HG03469 (cell line): ENCODE results near the gene TMED7.
A peak's percentile ranks its signal among the peaks of the same experiment; 100 is the strongest.

Experiments
- ATAC-seq: cut with Tn5 transposase; IDR thresholded peaks from one replicate; pipeline ENCODE4 v1.9.1; 2021; ENCODE audit warnings: mild to moderate bottlenecking, moderate library complexity, moderate number of reproducible peaks; ENCODE audit not compliant: unreplicated experiment

Gene TMED7

GRCh38 chr5:115629903-115630302 lies 4.1 kb upstream of the TMED7 start:
- no peak for ATAC-seq

- ATAC-seq: no peak
Measured at GRCh38 chr5:115627295-115627865, 1.5 kb upstream of the TMED7 start.

GRCh38 chr5:115626445-115626823 lies 598 bp upstream of the TMED7 start:
- peak; percentile 16 for ATAC-seq

- ATAC-seq: no peak
Measured at GRCh38 chr5:115624994-115625393, 842 bp downstream of the TMED7 start.

- no peak for ATAC-seq
Measured at GRCh38 chr5:115623658-115624057, 2.2 kb downstream of the TMED7 start.

- ATAC-seq: no peak
Measured at GRCh38 chr5:115621365-115621900, 4.4 kb downstream of the TMED7 start.

- ATAC-seq: no peak
Measured at GRCh38 chr5:115616892-115617291, 8.9 kb downstream of the TMED7 start.

- ATAC-seq: no peak
Measured at GRCh38 chr5:115616472-115616871, 9.4 kb downstream of the TMED7 start.

GRCh38 chr5:115611873-115612272 lies 14.0 kb downstream of the TMED7 start:
- ATAC-seq: no peak

GRCh38 chr5:115607935-115608334 lies 17.9 kb downstream of the TMED7 start:
- ATAC-seq: no peak

GRCh38 chr5:115605436-115605835 lies 20.4 kb downstream of the TMED7 start:
- ATAC-seq: no peak

GRCh38 chr5:115602591-115603125 lies 23.2 kb downstream of the TMED7 start:
- ATAC-seq: no peak

- peak; percentile 64 for ATAC-seq
Measured at GRCh38 chr5:115601701-115602590, 23.9 kb downstream of the TMED7 start, which contains the start of gene TICAM2. Gene TICAM2, minus strand, starts transcription at chr5:115602479. Its CDS starts 21,223 bp downstream, at chr5:115581256.

- no peak for ATAC-seq
Measured at GRCh38 chr5:115600766-115601165, 25.1 kb downstream of the TMED7 start.

GRCh38 chr5:115599924-115600323 lies 25.9 kb downstream of the TMED7 start:
- ATAC-seq: no peak

- ATAC-seq: peak; percentile 37
Measured at GRCh38 chr5:115599502-115599901, 26.3 kb downstream of the TMED7 start.

GRCh38 chr5:115594128-115595047 lies 31.4 kb downstream of the TMED7 start:
- no peak for ATAC-seq

- ATAC-seq: no peak
Measured at GRCh38 chr5:115589043-115589442, 36.8 kb downstream of the TMED7 start.

- no peak for ATAC-seq
Measured at GRCh38 chr5:115588640-115589039, 37.2 kb downstream of the TMED7 start.

GRCh38 chr5:115586525-115587146 lies 39.2 kb downstream of the TMED7 start:
- no peak for ATAC-seq
